Embryonic facial prominence (tissue), 1 donor: ENCODE data around the gene COL17A1.

Source experiments
- DNase-seq: peaks from one replicate; pipeline ENCODE4 v3.0.0-alpha.2; 2016; ENCODE audit errors: extremely low spot score

The COL17A1 gene

GRCh38 chr10:104085801-104086400 lies at the start of gene COL17A1:
TSS of gene COL17A1 (minus strand) at chr10:104085880. CDS start at chr10:104080673, 5,207 bp downstream.
- DNase-seq: no peak

- no peak for DNase-seq
These were observed 44.4 kb upstream of the COL17A1 start for GRCh38 chr10:104130041-104130440.

DNA sequence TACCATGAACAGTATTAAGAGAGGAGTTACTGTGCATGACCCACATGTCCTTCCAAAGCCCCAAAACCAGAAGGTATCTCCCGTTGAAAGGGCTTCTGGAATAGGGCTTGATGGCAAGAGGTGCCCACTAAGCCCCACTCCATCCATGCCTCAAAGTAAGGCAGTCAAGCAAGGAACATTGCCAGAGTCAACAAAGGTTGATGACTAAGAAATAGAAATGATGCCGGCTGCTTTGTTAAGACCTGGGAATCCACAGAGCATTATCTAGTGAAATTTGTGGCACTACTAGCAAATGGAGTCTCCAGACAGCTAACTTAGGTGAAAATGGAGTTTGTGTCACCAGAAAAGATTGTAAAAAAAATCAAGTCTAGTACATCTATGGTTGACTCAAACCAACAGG lies 42.5 kb upstream of the COL17A1 start:
- DNase-seq: no peak

- DNase-seq: no peak
These were observed 41.7 kb upstream of the COL17A1 start for GRCh38 chr10:104127411-104127810.

GRCh38 chr10:104123397-104123796 lies 37.7 kb upstream of the COL17A1 start:
- no peak for DNase-seq

DNA sequence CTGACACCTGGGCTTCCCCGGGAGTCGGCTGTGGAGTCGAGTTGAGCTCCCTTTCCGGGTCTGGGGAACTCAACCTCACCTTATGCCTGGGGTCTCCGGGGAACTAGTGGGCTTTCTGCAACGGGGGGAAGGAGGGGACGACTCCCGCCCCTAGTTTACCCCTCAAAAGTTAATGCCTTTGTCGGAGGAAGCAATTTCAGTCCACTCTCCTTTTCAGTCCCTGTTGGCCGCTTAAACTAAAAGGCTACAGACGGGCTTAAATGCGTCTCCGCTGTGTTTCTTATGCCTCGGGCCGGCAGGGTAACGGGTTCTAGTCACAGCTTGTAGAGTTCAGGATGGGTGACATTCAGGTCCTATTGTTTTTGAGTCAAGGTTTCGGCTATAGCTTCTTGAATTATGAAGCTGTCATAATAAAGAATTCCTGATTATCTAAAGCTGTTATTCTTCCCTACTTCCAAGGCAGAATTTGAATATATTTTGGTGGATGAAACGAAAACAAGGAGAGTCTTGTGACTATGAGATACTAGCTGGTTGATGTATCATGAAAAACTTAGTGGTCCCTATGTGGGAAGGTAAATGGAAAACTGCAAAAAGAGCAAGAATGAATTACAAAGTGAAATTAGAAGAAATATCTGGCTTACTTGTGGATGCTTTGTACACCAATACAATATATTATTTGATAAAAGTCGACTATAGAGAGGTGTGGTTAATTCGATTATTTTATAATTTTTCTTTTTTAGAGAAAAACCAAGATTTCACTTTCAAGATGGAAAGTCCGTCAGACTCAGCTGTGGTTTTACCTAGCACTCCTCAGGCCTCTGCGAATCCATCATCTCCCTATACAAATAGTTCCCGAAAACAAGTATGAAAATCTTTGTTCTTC lies 36.8 kb upstream of the COL17A1 start:
- DNase-seq: no peak

GRCh38 chr10:104121485-104122224 lies 36.0 kb upstream of the COL17A1 start, which contains the start of gene SFR1:
TSS of gene SFR1 (plus strand) at chr10:104122171. CDS start at chr10:104122184, 13 bp downstream.
- peak; percentile 97 for DNase-seq

DNA sequence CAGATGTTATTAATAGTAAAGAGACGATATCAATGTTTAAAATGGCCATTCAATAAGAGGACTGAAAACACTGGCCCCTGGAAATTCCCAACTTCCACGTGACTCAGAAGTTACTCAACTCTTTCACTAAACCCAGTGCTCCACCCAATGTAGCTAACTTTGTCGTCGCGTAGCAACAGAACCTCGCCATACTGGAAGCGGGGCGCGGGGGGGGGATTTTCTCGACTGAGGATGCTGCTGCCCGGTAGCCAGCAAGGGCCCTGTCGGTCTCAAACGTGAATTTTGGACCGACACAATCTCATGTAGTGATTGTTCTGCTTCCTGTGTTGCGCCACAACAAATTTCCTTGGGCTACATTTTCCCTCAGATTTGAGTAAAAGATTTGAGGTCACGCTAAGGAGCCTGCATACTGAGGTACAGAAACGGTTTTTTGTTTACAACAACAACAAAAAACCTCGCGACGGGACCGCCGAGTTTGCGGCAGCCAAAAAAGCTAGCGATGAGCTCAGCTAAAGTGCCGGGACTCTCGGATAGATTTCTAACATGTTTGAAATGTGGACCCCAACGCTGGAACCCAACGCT lies 35.3 kb upstream of the COL17A1 start:
- DNase-seq: peak; percentile 92

DNA sequence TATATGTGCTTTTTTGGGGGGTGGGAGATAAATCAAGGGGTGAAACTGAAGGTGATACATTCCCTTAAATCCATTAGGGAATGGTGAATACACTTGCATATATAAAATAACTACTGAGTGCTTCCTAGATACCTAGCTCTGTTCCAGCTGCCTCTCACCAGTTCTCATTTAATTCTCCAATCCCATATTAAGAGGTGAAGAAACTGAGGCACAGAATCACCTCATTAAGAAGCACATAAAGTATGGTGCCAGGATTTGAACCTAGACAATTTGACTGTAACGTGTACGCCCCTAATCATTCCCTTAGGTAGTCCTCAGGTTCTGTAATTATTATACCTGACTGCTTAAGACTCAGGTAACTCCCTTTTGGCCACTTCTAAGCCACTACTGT lies 34.8 kb upstream of the COL17A1 start:
- no peak for DNase-seq

GRCh38 chr10:104119996-104120395 lies 34.3 kb upstream of the COL17A1 start:
- DNase-seq: peak; percentile 16

DNA sequence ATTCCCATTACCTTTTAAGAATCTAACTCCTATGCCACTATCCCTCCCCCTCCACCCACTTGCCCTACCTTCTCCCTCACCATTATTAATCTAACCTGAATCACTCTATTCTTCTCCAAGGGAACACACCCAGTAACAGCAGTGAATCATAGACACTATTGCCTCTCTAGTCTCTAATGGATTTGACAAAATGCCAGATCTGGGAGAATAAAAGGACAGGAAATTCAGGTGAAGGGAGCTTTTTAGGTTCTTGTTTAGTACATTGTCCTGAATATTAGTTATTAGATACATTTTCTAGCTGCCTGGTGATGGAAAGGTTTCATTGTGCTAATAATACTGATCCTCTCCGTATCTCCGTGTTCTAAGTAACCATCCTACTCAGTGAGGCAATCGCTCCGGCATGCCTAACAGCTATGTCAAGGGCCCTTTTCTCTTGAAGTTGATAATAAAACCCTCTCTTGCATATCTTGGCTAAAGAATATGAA lies 32.2 kb upstream of the COL17A1 start:
- no peak for DNase-seq

- no peak for DNase-seq
These were observed 27.8 kb upstream of the COL17A1 start for GRCh38 chr10:104113376-104113956.

DNA sequence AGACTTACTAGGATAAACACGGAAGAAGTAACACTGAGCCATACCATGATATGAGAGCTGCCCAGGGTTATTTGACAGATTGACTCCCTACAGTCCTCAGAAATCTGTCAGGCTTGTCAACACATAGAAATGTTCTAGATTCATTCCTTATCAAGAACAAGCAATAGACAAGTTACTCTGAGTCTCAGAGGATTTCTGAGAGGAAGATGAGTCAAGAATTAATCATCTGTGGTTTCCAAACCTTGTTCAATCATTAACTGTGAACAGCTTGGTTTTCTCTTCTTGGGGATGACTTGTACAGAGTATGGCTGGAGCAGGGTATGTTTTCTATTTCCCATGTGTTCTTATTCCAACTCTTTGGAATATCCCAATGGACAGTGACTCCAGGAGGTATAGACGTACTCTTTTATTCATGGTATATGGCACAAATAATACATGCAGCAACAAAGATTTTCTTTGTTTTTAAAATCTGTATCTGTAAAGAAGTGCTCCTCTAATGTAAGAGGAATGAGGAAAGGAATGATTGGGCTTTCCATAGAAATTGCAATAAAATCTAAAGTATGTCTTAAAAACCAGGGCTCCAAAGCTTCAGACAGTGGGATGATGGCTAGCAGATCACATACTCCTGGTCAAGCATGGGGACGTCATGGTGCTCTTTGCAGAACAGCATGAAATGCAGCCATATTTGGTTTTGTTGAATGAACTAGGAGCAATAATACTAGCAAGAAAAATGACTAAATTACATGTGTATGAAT lies 24.4 kb upstream of the COL17A1 start:
- no peak for DNase-seq

GRCh38 chr10:104104926-104105325 lies 19.2 kb upstream of the COL17A1 start:
- no peak for DNase-seq

GRCh38 chr10:104104418-104104817 lies 18.7 kb upstream of the COL17A1 start:
- no peak for DNase-seq

DNA sequence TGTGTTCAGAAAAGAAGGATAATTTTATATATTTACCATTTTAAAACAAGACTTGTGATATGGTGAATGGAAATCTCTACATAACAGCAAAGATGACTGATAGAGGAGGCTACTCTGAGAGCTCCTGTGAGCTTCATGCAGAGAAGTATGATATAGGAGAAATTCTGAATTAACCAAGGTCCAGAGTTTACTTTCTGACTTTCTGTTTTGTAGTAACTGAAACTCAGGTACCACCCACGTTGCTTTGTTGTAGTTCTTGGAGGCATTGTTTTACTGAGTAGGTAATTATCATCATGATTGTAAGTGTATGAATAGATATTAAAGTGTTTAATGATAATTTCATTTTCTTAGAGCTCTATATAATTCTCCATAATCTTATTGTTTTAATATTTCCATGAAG lies 18.3 kb upstream of the COL17A1 start:
- no peak for DNase-seq

DNA sequence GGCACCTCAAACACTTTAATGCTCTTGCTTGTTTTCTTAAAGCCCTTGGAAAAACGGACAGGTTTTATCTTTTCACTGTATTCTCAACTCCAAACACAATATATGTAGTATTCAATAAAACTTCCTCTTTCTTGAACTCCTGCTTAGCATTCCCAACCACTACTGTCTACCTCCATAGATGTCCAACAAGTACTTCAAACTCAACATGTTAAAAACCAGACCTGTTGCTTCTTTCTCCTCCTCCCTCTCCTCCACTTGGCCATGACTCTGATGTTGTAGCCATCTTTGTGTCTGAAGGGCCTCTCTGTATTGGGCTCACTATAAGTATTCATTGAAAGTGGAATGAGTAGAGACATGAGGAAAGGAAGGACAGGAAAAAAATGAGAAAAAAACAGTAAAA lies 16.2 kb upstream of the COL17A1 start:
- no peak for DNase-seq

DNA sequence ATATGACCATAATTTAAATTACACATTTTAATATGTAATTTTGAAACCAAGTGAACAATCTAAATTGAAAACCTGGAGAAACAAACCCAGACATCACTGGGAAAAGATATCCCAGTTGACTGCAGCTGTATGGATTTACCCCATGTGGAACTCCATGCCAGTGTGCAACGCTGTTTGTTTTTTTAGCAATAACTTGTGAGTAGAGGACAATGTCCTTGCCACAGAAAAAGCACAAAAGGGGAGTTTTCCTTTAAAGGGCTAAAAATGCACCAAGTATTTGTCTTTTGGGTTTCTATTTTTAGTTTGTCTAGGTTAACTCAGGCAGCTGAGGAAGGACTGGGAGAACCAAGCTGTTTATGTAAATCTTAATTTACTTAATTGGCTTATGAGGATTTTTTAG lies 15.1 kb upstream of the COL17A1 start:
- no peak for DNase-seq

- DNase-seq: no peak
These were observed 14.3 kb upstream of the COL17A1 start for GRCh38 chr10:104099941-104100340.

DNA sequence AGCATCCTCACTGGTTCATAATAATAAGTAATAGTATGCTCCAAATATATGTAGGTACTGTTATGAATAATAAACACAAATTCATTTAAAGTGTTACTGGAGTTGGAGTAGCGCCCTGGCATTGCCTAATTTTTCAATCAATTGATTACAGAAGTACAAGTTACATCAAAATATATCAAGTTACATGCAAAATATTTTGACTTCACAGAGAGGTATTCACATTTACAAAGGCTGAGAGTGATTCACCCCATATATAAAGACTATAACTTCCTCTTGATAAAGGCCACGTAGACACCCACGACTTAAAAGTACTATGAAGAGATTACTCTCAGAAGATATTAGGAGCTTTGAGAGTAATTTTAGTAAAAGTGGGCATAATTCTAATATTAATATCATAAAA lies 13.6 kb upstream of the COL17A1 start:
- DNase-seq: no peak
